Endodermal cell (in vitro differentiated cells): Measurements from ENCODE around the gene NEDD1. TPM values are rescaled to one million over a fixed set of nuclear protein-coding genes. Genes with fewer than 3 reads are reported as not detected.

Experiments used
- DNase-seq: peaks from one replicate; pipeline ENCODE4 v3.0.0-alpha.2; 2017
- H3K27ac ChIP-seq: 2 replicates; pipeline ENCODE4 v1.5.1; 2013; ENCODE audit warnings: mild to moderate bottlenecking, low read depth, low read length, moderate library complexity
- H3K27me3 ChIP-seq: 2 replicates; pipeline ENCODE4 v1.6.1; 2013; ENCODE audit warnings: mild to moderate bottlenecking, low read length, moderate library complexity; ENCODE audit not compliant: insufficient read depth, control insufficient read depth, poor library complexity, severe bottlenecking
- H3K36me3 ChIP-seq: 2 replicates; pipeline ENCODE4 v1.7.0; 2013; ENCODE audit warnings: mild to moderate bottlenecking, low read length, moderate library complexity; ENCODE audit not compliant: control insufficient read depth, insufficient read depth
- H3K4me1 ChIP-seq: one replicate; pipeline ENCODE4 v1.7.0; 2013; ENCODE audit warnings: low read length; ENCODE audit not compliant: control insufficient read depth, insufficient read depth
- H3K4me3 ChIP-seq: 2 replicates; pipeline ENCODE4 v1.5.1; 2013; ENCODE audit warnings: mild to moderate bottlenecking, low read length, moderate library complexity
- H3K9ac ChIP-seq: 2 replicates; pipeline ENCODE4 v1.6.1; 2013; ENCODE audit warnings: mild to moderate bottlenecking, low read length, moderate library complexity; ENCODE audit not compliant: poor library complexity, severe bottlenecking; ENCODE audit errors: extremely low read depth
- H3K9me3 ChIP-seq: 2 replicates; pipeline ENCODE4 v1.6.1; 2013; ENCODE audit warnings: mild to moderate bottlenecking, low read length, moderate library complexity; ENCODE audit not compliant: control insufficient read depth
- H3K27ac Mint-ChIP-seq: 2 replicates; pipeline ENCODE4 v1.8.0; 2020; ENCODE audit warnings: mixed read lengths
- H3K27me3 Mint-ChIP-seq: 2 replicates; pipeline ENCODE4 v1.8.0; 2021; ENCODE audit warnings: mild to moderate bottlenecking, mixed read lengths; ENCODE audit not compliant: insufficient read depth
- H3K36me3 Mint-ChIP-seq: 2 replicates; pipeline ENCODE4 v1.8.0; 2020; ENCODE audit warnings: low read depth, mixed read lengths
- H3K4me1 Mint-ChIP-seq: 2 replicates; pipeline ENCODE4 v1.8.0; 2020; ENCODE audit warnings: mixed read lengths
- H3K4me3 Mint-ChIP-seq: 2 replicates; pipeline ENCODE4 v1.8.0; 2020; ENCODE audit warnings: mild to moderate bottlenecking, moderate library complexity, mixed read lengths
- H3K9me3 Mint-ChIP-seq: 2 replicates; pipeline ENCODE4 v1.8.0; 2020; ENCODE audit warnings: mild to moderate bottlenecking, mixed read lengths
- WGBS, 2 experiments: methylation state at CpG; one replicate each; pipeline versions ENCODE4 v1.1.5 to v1.1.7; 2013; ENCODE audit warnings: missing lambda C conversion rate in 2 of 2, mixed read lengths in 1 of 2; ENCODE audit not compliant: insufficient coverage in 1 of 2, insufficient read length in 1 of 2; 5-methylcytosine and 5-hydroxymethylcytosine counted together
- total RNA-seq, 2 donors: library from RNA; stranded (reverse); fragmentation: NEBNext Ultra II Directional in 1 of 2; extraction: Animal tissue kit (Norgen Biotek cat#: 25700) in 1 of 2; gene quantifications; 2 replicates in 1 of 2; 3 replicates in 1 of 2; pipeline ENCODE4 v1.2.1, GENCODE V29; 2021
- TF ChIP-seq, protein P1 (sequence below): fragments of 200-600 bp; sonication (generic); conservative IDR thresholded peaks from 2 replicates; pipeline ENCODE4 v1.5.0; 2021; ENCODE audit warnings: antibody characterized with exemption, mild to moderate bottlenecking

Gene NEDD1
- total RNA-seq, 2 donors from 2014 or later, result 34.6 to 42.1 TPM

- H3K4me3 ChIP-seq, result no peak overlapping the region
- H3K4me1 ChIP-seq, result peaks cover 4% of the 10 kb centered on the region
- DNase-seq, result no peak
- Mint-ChIP-seq H3K36me3 (no peaks in the 10 kb centered on the region), H3K27me3 (no peaks in the 10 kb centered on the region), H3K9me3 (peaks cover 3% of the 10 kb centered on the region), H3K27ac (no peak overlapping the region), H3K4me1 (peaks cover 17% of the 10 kb centered on the region), H3K4me3 (no peak overlapping the region)
- no peaks in the 10 kb centered on the region for H3K36me3 ChIP-seq
- no peak overlapping the region for H3K27ac ChIP-seq
- WGBS, 2 experiments, result 95 to 100% methylated on average over 2 to 3 of the region's 3 CpGs
- no peaks in the 10 kb centered on the region for H3K27me3 ChIP-seq
- no peaks in the 10 kb centered on the region for H3K9me3 ChIP-seq
- TF ChIP-seq, protein P1, sequence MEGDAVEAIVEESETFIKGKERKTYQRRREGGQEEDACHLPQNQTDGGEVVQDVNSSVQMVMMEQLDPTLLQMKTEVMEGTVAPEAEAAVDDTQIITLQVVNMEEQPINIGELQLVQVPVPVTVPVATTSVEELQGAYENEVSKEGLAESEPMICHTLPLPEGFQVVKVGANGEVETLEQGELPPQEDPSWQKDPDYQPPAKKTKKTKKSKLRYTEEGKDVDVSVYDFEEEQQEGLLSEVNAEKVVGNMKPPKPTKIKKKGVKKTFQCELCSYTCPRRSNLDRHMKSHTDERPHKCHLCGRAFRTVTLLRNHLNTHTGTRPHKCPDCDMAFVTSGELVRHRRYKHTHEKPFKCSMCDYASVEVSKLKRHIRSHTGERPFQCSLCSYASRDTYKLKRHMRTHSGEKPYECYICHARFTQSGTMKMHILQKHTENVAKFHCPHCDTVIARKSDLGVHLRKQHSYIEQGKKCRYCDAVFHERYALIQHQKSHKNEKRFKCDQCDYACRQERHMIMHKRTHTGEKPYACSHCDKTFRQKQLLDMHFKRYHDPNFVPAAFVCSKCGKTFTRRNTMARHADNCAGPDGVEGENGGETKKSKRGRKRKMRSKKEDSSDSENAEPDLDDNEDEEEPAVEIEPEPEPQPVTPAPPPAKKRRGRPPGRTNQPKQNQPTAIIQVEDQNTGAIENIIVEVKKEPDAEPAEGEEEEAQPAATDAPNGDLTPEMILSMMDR, result no peak
- H3K9ac ChIP-seq, result no peak overlapping the region
These were observed 30.1 kb upstream of the NEDD1 start for GRCh38 chr12:96876966-96877365.

DNA sequence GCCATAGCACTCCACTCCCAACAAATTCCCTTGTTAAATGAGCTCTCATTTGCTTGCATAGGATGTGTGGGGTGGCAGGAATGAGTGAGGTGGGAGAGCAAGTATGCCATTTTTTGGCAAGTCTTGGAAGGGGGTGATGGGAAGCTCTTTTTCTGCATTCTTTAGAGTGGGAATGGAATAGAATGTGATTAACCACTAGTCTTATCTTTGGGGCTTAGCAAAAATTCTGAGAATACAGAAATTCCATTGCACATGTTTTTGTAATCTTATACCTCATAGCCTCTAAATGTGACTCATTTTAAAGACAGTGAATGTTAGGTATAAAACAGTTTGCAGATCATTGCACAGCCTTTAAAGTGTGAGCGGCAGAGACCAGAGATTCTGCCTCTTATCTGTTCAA, 28.4 kb upstream of the NEDD1 start:
- TF ChIP-seq, protein P1, result no peak
- H3K9me3 Mint-ChIP-seq, result peaks cover 3% of the 10 kb centered on the region
- Histone ChIP-seq H3K9ac (no peak overlapping the region), H3K27ac (no peak overlapping the region), H3K9me3 (no peaks in the 10 kb centered on the region), H3K36me3 (no peaks in the 10 kb centered on the region), H3K27me3 (no peaks in the 10 kb centered on the region), H3K4me3 (no peak overlapping the region), H3K4me1 (peaks cover 4% of the 10 kb centered on the region)
- H3K36me3 Mint-ChIP-seq, result no peaks in the 10 kb centered on the region
- 80 to 97% methylated on average over 1 of the region's 1 CpG for WGBS, 2 experiments
- no peak overlapping the region for H3K4me3 Mint-ChIP-seq
- H3K27ac Mint-ChIP-seq, result no peak overlapping the region
- no peak for DNase-seq
- H3K4me1 Mint-ChIP-seq, result peaks cover 17% of the 10 kb centered on the region
- no peaks in the 10 kb centered on the region for H3K27me3 Mint-ChIP-seq

DNA sequence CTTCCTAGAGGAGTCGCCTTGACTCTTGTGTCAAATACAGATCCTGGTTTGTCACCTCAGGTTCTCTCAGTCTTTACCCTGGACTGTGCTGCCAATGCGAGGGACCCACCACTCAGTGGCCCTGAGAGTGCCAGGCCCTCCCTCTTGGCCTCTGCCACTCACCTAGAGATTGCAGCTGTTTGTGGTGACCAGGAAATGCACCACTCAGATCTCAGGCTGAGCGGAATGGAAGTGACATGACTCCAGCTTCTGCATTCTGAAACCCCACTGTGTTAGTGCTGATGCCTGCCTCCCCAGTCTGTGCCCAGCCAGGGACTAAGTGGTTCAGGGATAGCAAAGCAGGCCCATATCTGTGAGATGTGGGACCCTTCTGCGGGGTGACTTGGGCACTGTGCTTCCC, 27.8 kb upstream of the NEDD1 start:
- H3K4me3 ChIP-seq, result no peak overlapping the region
- H3K27ac Mint-ChIP-seq, result no peak overlapping the region
- TF ChIP-seq, protein P1, result no peak

More for the DNA sequence above, 27.8 kb upstream of the NEDD1 start:
- no peak overlapping the region for H3K9ac ChIP-seq
- Mint-ChIP-seq H3K4me1 (peaks cover 17% of the 10 kb centered on the region), H3K36me3 (no peaks in the 10 kb centered on the region), H3K9me3 (peaks cover 3% of the 10 kb centered on the region), H3K27me3 (no peaks in the 10 kb centered on the region), H3K4me3 (no peak overlapping the region)
- no peaks in the 10 kb centered on the region for H3K9me3 ChIP-seq
- DNase-seq, result no peak
- H3K27ac ChIP-seq, result no peak overlapping the region
- H3K36me3 ChIP-seq, result no peaks in the 10 kb centered on the region
- no peaks in the 10 kb centered on the region for H3K27me3 ChIP-seq
- 88 to 89% methylated on average over 4 of the region's 4 CpGs for WGBS, 2 experiments
- H3K4me1 ChIP-seq, result peaks cover 4% of the 10 kb centered on the region
